A673 (cell line): ENCODE results near the gene IER5. TPM values are rescaled to one million over a fixed set of nuclear protein-coding genes. Genes with fewer than 3 reads are reported as not detected.

ENCODE experiments used
- BruUV-seq: library from RNA; stranded (reverse); fragments of 400-500 nt; replicated peaks from 2 replicates; lab custom pipeline; 2021; lab: Mats Ljungman, UMichigan
- CTCF ChIA-PET: fragments of 300-600 bp; sonication (Branson Sonifier 250); formaldehyde crosslinking; loops from one replicate; lab custom pipeline; 2022; ENCODE audit warnings: antibody characterized with exemption; lab: Charles Lee
- POLR2A ChIA-PET: fragments of 300-600 bp; sonication (Branson Sonifier 250); formaldehyde crosslinking; loops from one replicate; lab custom pipeline; 2022; ENCODE audit warnings: antibody characterized with exemption; ENCODE audit not compliant: low non-redundant PET; lab: Charles Lee
- DNase-seq: peaks from one replicate; pipeline ENCODE4 v3.0.0-alpha.2; 2015; ENCODE audit warnings: low spot score
- H3K27ac ChIP-seq: fragments of 200-600 bp; sonication (generic); 2 replicates; pipeline ENCODE4 v1.5.1; 2016; ENCODE audit warnings: mixed run types, low read depth, mild to moderate bottlenecking, mixed read lengths, antibody characterized with exemption, low read length; ENCODE audit not compliant: poor library complexity, severe bottlenecking
- H3K27me3 ChIP-seq: fragments of 200-600 bp; sonication (generic); replicated peaks from 2 replicates; pipeline ENCODE4 v1.6.1; 2017; ENCODE audit warnings: mixed run types, low read depth, mild to moderate bottlenecking, mixed read lengths, antibody characterized with exemption, low read length; ENCODE audit not compliant: insufficient read depth, poor library complexity
- H3K36me3 ChIP-seq: fragments of 200-600 bp; sonication (generic); 2 replicates; pipeline ENCODE4 v1.6.1; 2016; ENCODE audit warnings: mixed run types, mild to moderate bottlenecking, mixed read lengths, antibody characterized with exemption, low read length; ENCODE audit not compliant: insufficient read depth, poor library complexity, severe bottlenecking
- H3K4me1 ChIP-seq: fragments of 200-600 bp; sonication (generic); 2 replicates; pipeline ENCODE4 v1.6.1; 2017; ENCODE audit warnings: mixed run types, mild to moderate bottlenecking, mixed read lengths, antibody characterized with exemption, low read length; ENCODE audit not compliant: insufficient read depth, poor library complexity, severe bottlenecking
- H3K4me3 ChIP-seq: fragments of 200-600 bp; sonication (generic); 2 replicates; pipeline ENCODE4 v1.5.1; 2016; ENCODE audit warnings: low read depth, mixed run types, mild to moderate bottlenecking, mixed read lengths, low read length; ENCODE audit not compliant: poor library complexity, severe bottlenecking
- H3K9me3 ChIP-seq: fragments of 200-600 bp; sonication (generic); 2 replicates; pipeline ENCODE4 v1.6.1; 2016; ENCODE audit warnings: mixed run types, low read depth, mild to moderate bottlenecking, mixed read lengths, antibody characterized with exemption, low read length; ENCODE audit not compliant: poor library complexity, severe bottlenecking
- CTCF ChIP-seq: fragments of 300-800, 200-600 bp; sonication (generic); conservative IDR thresholded peaks from 2 replicates; pipeline ENCODE4 v1.5.1; 2017; ENCODE audit warnings: low read depth, mild to moderate bottlenecking, antibody characterized with exemption, low read length, moderate library complexity, mixed read lengths
- EZH2 ChIP-seq: fragments of 200-600 bp; sonication (generic); IDR thresholded peaks from 2 replicates; pipeline ENCODE4 v1.6.1; 2017; ENCODE audit warnings: borderline replicate concordance, low read depth, mild to moderate bottlenecking, mixed read lengths, antibody characterized with exemption, low read length; ENCODE audit not compliant: poor library complexity, severe bottlenecking
- intact Hi-C: fragments of 100-400 bp; cut with micrococcal nuclease; formaldehyde crosslinking; loops from one replicate; pipeline ENCODE4 v1.10.0; 2022; ENCODE audit not compliant: unreplicated experiment
- total RNA-seq: library from RNA; stranded (reverse); gene quantifications from 2 replicates; pipeline ENCODE4 v1.2.3, GENCODE V29; 2021

The IER5 gene
- total RNA-seq, 1 experiment from 2014 or later: 28.2 TPM

GRCh38 chr1:181112071-181112929 lies 23.8 kb downstream of the IER5 start:
- Histone ChIP-seq H3K4me3 (no peak overlapping the region), H3K9me3 (no peaks in the 10 kb centered on the region), H3K27me3 (no peaks in the 10 kb centered on the region), H3K4me1 (peaks cover 8% of the 10 kb centered on the region), H3K27ac (no peak overlapping the region), H3K36me3 (no peaks in the 10 kb centered on the region)
- BruUV-seq: no TSS peak
- intact Hi-C loops: no loop called here
- TF ChIP-seq EZH2 (no peak), CTCF (no peak)
- CTCF ChIA-PET: no interaction called here
- POLR2A ChIA-PET: no interaction called here
- no peak for DNase-seq

- Histone ChIP-seq H3K4me1 (peaks cover 3% of the 10 kb centered on the region), H3K27me3 (no peaks in the 10 kb centered on the region), H3K9me3 (no peaks in the 10 kb centered on the region), H3K27ac (no peak overlapping the region), H3K4me3 (no peak overlapping the region), H3K36me3 (no peaks in the 10 kb centered on the region)
- no peak for DNase-seq
- TF ChIP-seq EZH2 (no peak), CTCF (no peak)
- ChIA-PET POLR2A (no interaction called here), CTCF (no interaction called here)
- intact Hi-C loops: no loop called here
- no TSS peak for BruUV-seq
These were observed 24.6 kb downstream of the IER5 start for GRCh38 chr1:181113059-181113641.

GRCh38 chr1:181114574-181115367 lies 26.3 kb downstream of the IER5 start:
- no TSS peak for BruUV-seq

More at GRCh38 chr1:181114574-181115367, 26.3 kb downstream of the IER5 start:
- no peak for TF ChIP-seq CTCF
- TF ChIP-seq EZH2: no peak
- intact Hi-C loops: no loop called here
- H3K27me3 ChIP-seq: no peaks in the 10 kb centered on the region
- H3K4me1 ChIP-seq: peaks cover under 1% of the 10 kb centered on the region
- POLR2A ChIA-PET: interaction anchor here (0.7 kb wide), 1 partner anchor 1337 kb away, joined by 3 read pairs; no protein-coding TSS in a partner anchor
- H3K27ac ChIP-seq: no peak overlapping the region
- no peaks in the 10 kb centered on the region for H3K36me3 ChIP-seq
- CTCF ChIA-PET: no interaction called here
- no peak for DNase-seq
- no peaks in the 10 kb centered on the region for H3K9me3 ChIP-seq
- no peak overlapping the region for H3K4me3 ChIP-seq
